ENCODE data around the gene SYNDIG1L. TPM values are rescaled to one million over a fixed set of nuclear protein-coding genes. Genes with fewer than 3 reads are reported as not detected.
A peak's percentile ranks its signal among the peaks of the same experiment; 100 is the strongest.

The SYNDIG1L gene
- total RNA-seq, 2 donors from 2014 or later = 0.21 to 3.1 TPM

DNA sequence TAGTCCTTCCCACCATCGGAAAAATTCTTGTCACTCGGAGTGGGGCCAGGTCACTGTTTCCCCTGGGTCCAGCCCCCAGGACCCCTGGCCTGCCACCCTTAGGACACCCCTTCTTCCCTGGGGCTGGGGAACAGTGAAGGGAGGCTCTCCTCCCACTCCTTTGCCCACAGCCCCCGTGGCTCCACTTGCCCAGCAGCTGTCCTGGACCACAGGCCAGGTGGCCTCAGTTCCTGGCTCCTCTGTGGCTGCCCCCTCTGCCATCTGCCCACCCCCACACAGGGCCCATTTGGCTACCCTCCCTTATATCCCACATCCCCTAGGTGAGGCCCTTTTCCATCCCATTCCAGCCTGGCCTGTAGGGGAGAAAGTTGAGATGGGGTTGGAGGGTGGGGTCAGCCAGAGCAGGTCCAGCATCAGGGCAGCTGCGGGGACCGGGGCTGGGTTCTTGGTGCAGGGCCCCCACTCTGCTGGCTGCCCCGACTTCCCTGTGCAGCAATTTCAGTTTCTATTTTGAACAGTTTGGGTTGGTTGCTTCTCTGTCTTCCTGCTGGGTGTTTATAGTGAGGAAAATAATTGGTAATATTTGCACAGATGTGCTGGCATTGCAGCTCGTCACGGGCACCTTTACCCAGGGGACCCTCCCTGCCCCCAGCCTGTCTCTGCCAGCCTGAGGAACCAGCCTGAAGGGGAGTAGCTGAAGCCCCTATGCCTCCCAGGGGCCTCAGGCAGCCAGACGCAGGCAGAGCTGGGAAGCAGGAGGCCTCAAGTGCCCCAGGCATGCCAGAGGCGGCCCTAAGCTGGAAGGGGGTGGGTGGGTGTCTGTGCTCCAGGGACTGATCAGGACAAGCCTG lies 23.4 kb downstream of the SYNDIG1L start:
- Histone ChIP-seq H3K27ac (no peak overlapping the region), H3K4me3 (no peak overlapping the region), H3K9me3 (no peaks in the 10 kb centered on the region), H3K27me3 (replicated peaks; ENCODE audit: insufficient read depth) (no peaks in the 10 kb centered on the region), H3K4me1 (ENCODE audit: control insufficient read depth in 1 of 2, low read depth in 2 of 2) (peaks cover 8 to 16% of the 10 kb centered on the region in 2 donors), H3K36me3 (no peaks in the 10 kb centered on the region)
- DNase-seq (ENCODE audit: low spot score) = no peak
- TF ChIP-seq, protein P1, sequence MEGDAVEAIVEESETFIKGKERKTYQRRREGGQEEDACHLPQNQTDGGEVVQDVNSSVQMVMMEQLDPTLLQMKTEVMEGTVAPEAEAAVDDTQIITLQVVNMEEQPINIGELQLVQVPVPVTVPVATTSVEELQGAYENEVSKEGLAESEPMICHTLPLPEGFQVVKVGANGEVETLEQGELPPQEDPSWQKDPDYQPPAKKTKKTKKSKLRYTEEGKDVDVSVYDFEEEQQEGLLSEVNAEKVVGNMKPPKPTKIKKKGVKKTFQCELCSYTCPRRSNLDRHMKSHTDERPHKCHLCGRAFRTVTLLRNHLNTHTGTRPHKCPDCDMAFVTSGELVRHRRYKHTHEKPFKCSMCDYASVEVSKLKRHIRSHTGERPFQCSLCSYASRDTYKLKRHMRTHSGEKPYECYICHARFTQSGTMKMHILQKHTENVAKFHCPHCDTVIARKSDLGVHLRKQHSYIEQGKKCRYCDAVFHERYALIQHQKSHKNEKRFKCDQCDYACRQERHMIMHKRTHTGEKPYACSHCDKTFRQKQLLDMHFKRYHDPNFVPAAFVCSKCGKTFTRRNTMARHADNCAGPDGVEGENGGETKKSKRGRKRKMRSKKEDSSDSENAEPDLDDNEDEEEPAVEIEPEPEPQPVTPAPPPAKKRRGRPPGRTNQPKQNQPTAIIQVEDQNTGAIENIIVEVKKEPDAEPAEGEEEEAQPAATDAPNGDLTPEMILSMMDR (IDR thresholded peaks at IDR 0.05) = no peak
- ATAC-seq (ENCODE audit: insufficient number of reproducible peaks, low FRiP score, low read depth) = no peak

DNA sequence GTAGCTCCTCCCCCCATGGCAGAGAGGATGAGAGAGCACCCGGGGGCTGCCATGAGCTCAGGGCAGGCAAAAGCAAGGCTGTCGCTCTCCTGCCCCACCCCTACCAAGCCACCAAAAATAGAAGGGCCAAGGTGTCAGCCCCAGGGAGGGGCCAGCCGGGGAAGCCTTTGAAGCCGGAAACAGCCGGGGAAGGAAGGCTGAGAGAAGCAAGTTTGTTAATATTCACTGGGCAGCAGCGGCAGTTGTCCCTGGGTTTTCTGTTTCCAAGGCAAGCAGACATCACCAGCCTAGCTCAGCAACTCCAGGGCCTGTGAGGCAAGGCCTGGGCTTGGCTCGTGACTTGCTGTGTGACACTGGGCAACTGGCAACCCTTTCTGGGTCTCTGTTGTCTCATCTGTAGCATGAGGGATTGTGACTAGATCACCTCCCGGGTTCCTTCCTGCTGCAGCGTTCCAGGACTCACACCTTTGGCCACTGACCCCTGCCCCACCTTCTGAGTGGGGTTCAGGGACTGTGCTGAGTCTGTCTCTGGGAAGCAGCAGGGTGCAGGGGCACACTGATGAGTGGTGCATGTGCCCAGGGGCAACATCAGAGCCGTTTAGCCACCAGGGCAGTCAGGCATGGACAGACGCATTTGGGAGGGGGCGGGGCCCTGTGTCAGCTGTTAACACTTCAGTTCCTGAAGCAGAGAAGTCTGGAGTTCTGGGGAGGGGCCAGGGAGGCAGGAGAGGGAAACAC lies 24.3 kb downstream of the SYNDIG1L start:
- no peaks in the 10 kb centered on the region for H3K9me3 ChIP-seq
- H3K4me1 ChIP-seq (ENCODE audit: control insufficient read depth in 1 of 2, low read depth in 2 of 2) = peaks cover 8 to 16% of the 10 kb centered on the region in 2 donors
- no peaks in the 10 kb centered on the region for H3K27me3 ChIP-seq (replicated peaks; ENCODE audit: insufficient read depth)
- ATAC-seq (ENCODE audit: insufficient number of reproducible peaks, low FRiP score, low read depth) = no peak
- H3K27ac ChIP-seq = no peak overlapping the region
- H3K4me3 ChIP-seq = peak overlapping the region; percentile 44
- H3K36me3 ChIP-seq = no peaks in the 10 kb centered on the region
- DNase-seq (ENCODE audit: low spot score) = no peak
- TF ChIP-seq, protein P1 (IDR thresholded peaks at IDR 0.05) = no peak

DNA sequence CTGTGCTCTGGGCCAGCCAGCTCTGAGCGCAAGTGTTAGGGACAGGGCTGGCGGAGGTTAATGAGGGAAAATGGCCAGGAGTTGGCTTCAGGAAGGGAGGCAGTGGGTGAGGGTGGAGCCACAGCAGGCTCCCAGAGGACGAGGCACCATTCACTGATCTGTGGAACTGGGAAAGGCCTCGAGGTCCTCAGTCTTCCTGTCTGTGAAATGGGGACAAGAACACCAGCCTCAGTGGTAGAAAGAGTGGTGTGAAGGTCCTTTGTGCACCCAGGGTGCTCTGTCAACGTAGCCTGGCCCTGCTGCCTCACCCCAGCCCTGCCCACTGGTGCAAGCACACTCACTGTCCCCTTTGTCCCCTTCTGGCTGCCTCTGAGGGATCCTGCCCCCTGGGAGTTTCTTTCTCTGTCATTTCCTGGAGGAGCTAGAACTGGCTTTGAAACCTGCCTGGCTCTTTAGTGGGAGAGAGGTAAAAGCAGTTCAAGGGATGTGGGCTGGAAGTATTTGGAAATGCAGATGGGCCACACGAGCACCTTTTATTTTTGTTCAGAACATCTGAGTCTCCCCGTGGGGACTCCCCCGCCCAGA lies 25.0 kb downstream of the SYNDIG1L start:
- no peaks in the 10 kb centered on the region for H3K27me3 ChIP-seq (replicated peaks; ENCODE audit: insufficient read depth)

DNA sequence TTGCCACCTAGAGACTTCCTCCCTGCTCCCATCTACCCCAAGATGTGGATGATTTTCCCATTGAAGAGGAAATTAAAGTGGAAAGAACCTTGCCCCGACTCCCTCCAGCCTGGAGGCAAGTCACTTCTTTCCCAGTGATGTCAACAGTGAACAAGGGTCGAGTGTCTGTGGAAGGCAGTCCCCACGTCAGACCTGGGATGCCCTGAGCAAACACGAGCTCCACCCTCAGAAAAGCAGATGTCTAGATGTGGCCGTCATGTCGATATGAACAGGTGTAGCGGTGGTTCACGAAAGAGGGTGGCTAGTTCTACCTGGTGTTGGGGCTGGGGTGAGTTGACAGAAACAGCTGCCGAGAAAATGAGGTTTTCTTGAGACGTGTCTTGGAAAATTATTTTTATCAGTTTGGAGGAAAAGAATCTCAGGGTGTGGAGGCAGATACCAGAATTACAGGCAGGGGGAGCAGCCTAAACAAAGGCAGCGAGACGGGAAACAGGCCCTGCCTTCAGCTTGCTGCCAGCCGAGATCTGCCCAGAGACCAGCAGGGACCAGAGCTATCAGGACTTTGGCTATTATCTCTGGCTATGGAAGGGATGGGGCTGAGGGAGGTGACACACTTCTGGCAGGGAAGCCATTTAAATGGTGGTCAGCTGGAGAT lies 25.9 kb downstream of the SYNDIG1L start:
- H3K36me3 ChIP-seq = no peaks in the 10 kb centered on the region
- H3K4me3 ChIP-seq = no peak overlapping the region
- no peaks in the 10 kb centered on the region for H3K27me3 ChIP-seq (replicated peaks; ENCODE audit: insufficient read depth)
- H3K27ac ChIP-seq = no peak overlapping the region
- TF ChIP-seq, protein P1 (IDR thresholded peaks at IDR 0.05) = no peak
- peaks cover 8 to 16% of the 10 kb centered on the region in 2 donors for H3K4me1 ChIP-seq (ENCODE audit: control insufficient read depth in 1 of 2, low read depth in 2 of 2)
- no peaks in the 10 kb centered on the region for H3K9me3 ChIP-seq
- ATAC-seq (ENCODE audit: insufficient number of reproducible peaks, low FRiP score, low read depth) = no peak
- DNase-seq (ENCODE audit: low spot score) = no peak

More for the DNA sequence above, 25.0 kb downstream of the SYNDIG1L start:
- H3K4me3 ChIP-seq = peak overlapping the region; percentile 44
- H3K9me3 ChIP-seq = no peaks in the 10 kb centered on the region
- DNase-seq (ENCODE audit: low spot score) (no peak), ATAC-seq (ENCODE audit: insufficient number of reproducible peaks, low FRiP score, low read depth) (no peak)
- H3K36me3 ChIP-seq = no peaks in the 10 kb centered on the region
- TF ChIP-seq, protein P1 (IDR thresholded peaks at IDR 0.05) = no peak
- peaks cover 8 to 16% of the 10 kb centered on the region in 2 donors for H3K4me1 ChIP-seq (ENCODE audit: control insufficient read depth in 1 of 2, low read depth in 2 of 2)
- no peak overlapping the region for H3K27ac ChIP-seq
